Natural killer cell treated with Interleukin-12 subunit alpha and Interleukin-12 subunit beta and Interleukin-15 and Interleukin-18, amount 100 ng/mL, for 72 hours (primary cell): ENCODE measurements around the gene PDZD4. TPM values are rescaled to one million over a fixed set of nuclear protein-coding genes. Genes with fewer than 3 reads are reported as not detected.
A peak's percentile ranks its signal among the peaks of the same experiment; 100 is the strongest.

Experiments used
- ATAC-seq, 2 donors: fragments of 150-1000 bp; cut with Tn5 transposase in 1 of 2; sonication (Bioruptor Pico), chemical (Tn5 transposase) in 1 of 2; 2 replicates each; pipeline ENCODE4 v1.10.0; 2021
- DNase-seq: peaks from one replicate; pipeline ENCODE4 v3.0.0; 2022; ENCODE audit warnings: low spot score
- H3K27ac Mint-ChIP-seq, 2 donors: 1 replicate in 1 of 2; 2 replicates in 1 of 2; pipeline ENCODE4 v1.8.0; 2022; ENCODE audit warnings: mixed read lengths in 2 of 2, mild to moderate bottlenecking in 1 of 2, moderate library complexity in 1 of 2
- H3K27me3 Mint-ChIP-seq, 2 donors: 1 replicate in 1 of 2; 2 replicates in 1 of 2; pipeline ENCODE4 v1.8.0; 2022; ENCODE audit warnings: mixed read lengths in 2 of 2
- H3K36me3 Mint-ChIP-seq: one replicate; pipeline ENCODE4 v1.8.0; 2022; ENCODE audit warnings: mixed read lengths
- H3K4me1 Mint-ChIP-seq, 2 donors: 1 replicate in 1 of 2; 2 replicates in 1 of 2; pipeline ENCODE4 v1.8.0; 2022; ENCODE audit warnings: low read depth in 2 of 2, mixed read lengths in 2 of 2, mild to moderate bottlenecking in 1 of 2
- H3K4me3 Mint-ChIP-seq: one replicate; pipeline ENCODE4 v1.8.0; 2022; ENCODE audit warnings: mixed read lengths
- H3K9me3 Mint-ChIP-seq: 2 replicates; pipeline ENCODE4 v1.8.0; 2022; ENCODE audit warnings: mixed read lengths
- total RNA-seq, 2 donors: library from RNA; stranded (reverse); gene quantifications; one replicate each; pipeline ENCODE4 v1.2.3, GENCODE V29; 2022

Gene PDZD4
- total RNA-seq, 2 donors from 2014 or later, result 2.2 to 2.7 TPM

DNA sequence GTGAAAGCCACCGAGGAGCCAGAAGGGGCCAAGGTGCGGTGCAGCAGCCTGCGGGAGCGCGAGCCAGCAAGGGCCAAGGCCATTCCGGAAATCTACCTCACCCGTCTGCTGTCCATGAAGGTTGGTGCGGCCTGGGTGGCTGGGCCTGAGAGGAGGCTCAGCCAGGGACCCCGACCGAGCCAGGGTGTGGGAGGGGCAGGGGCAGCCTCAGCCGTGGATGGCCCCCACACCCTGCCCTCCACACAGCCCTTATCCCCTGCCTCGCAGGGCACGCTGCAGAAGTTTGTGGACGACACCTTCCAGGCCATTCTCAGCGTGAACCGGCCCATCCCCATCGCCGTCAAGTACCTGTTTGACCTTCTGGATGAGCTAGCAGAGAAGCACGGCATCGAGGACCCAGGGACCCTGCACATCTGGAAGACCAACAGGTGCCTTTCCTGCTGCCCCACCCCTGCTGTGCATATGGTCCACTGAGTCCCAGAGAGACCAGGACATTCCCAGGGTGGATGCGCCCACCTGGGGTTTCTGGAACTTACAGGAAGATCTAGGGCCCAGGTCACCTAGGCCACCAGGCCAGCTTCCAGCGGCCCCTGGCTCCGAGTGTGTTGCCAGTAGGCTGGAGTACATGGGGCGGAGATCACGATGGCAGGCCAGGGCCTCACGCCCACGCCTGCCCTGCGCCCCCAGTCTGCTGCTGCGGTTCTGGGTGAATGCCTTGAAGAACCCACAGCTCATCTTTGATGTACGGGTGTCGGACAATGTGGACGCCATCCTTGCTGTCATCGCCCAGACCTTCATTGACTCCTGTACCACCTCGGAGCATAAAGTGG is 52.9 kb downstream of the PDZD4 start:
- no peak overlapping the region for H3K27ac Mint-ChIP-seq
- peaks cover 0 to 8% of the 10 kb centered on the region in 2 donors for H3K27me3 Mint-ChIP-seq
- H3K9me3 Mint-ChIP-seq, result no peaks in the 10 kb centered on the region
- H3K36me3 Mint-ChIP-seq, result no peaks in the 10 kb centered on the region
- DNase-seq (peak; percentile 56), ATAC-seq (no peak)
- H3K4me3 Mint-ChIP-seq, result no peak overlapping the region
- peaks cover 0 to 10% of the 10 kb centered on the region in 2 donors for H3K4me1 Mint-ChIP-seq

DNA sequence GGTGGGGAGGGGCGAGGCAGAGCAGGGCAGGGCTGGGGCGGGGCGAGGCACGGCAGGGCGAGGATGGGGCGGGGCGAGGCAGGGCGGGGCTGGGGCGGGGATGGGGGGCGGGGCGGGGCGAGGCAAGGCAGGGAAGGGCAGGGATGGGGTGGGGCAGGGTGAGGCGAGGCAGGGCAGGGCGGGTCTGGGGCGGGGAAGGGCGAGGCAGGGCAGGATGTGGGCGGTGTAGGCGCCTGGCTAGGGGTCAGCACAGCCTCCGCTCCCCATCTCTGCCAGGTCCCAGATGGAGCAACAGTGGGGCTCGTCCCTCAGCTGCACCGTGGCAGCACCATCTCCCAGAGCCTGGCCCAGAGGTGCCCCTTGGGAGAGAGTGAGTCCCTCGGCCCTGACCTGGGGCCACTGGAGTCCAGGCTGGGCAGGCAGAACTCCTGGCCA is 53.7 kb downstream of the PDZD4 start:
- no peak for ATAC-seq
- no peak overlapping the region for H3K4me3 Mint-ChIP-seq
- no peaks in the 10 kb centered on the region for H3K9me3 Mint-ChIP-seq
- no peaks in the 10 kb centered on the region for H3K36me3 Mint-ChIP-seq
- H3K27me3 Mint-ChIP-seq, result peaks cover 0 to 8% of the 10 kb centered on the region in 2 donors
- no peak overlapping the region for H3K27ac Mint-ChIP-seq
- DNase-seq, result no peak
- peaks cover 0 to 10% of the 10 kb centered on the region in 2 donors for H3K4me1 Mint-ChIP-seq

DNA sequence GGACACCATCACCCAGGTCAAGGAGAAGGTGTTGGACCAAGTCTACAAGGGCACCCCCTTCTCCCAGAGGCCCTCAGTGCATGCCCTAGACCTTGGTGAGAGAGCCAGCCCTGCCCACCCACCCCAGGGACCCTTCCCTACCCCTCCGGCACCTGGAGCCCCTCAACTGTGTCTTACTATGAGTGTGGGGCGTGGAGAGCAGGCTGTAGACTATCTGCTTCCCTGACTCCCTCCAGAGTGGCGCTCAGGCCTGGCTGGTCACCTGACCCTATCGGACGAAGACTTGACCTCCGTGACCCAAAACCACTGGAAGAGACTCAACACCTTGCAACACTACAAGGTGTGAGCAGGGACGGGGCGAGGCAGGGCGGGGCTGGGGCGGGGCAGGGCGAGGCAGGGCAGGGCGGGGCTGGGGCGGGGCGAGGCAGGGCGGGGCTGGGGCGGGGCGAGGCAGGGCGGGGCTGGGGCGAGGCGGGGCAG is 54.2 kb downstream of the PDZD4 start:
- DNase-seq (peak; percentile 54), ATAC-seq (no peak)
- Mint-ChIP-seq H3K4me3 (no peak overlapping the region), H3K27ac (no peak overlapping the region), H3K36me3 (no peaks in the 10 kb centered on the region), H3K27me3 (peaks cover 0 to 8% of the 10 kb centered on the region in 2 donors), H3K9me3 (no peaks in the 10 kb centered on the region), H3K4me1 (peaks cover 0 to 7% of the 10 kb centered on the region in 2 donors)

DNA sequence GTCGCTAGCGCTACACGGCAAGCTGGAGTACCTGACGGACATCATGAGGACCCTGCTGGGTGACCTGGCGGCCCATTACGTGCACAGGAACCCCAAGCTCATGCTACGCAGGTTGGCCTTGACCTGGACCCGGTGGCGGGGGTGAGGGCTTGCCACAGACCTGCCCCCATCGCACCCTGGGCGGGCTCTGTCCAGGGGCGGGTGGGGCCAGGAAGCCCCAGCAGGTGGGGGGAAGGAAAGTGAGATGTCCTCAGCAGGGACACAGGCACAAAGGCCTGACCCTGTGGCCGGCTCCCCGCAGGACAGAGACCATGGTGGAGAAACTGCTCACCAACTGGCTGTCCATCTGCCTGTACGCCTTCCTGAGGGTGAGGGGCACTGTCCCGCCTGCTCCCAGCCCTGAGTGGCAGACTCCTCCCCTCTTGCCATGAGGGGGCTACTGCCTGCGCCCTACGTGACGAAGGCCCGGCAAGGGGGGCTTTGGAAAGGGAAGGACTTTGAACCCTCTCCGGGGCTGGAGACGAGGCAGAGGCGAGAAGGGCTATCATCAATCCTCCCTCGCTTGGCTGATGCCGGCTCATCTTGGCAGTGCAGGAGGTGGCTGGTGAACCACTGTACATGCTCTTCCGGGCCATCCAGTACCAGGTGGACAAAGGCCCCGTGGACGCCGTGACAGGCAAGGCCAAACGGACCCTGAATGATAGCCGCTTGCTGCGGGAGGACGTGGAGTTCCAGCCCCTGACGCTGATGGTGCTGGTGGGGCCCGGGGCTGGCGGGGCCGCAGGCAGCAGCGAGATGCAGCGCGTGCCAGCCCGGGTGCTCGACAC is 54.8 kb downstream of the PDZD4 start:
- DNase-seq (peak; percentile 49), ATAC-seq (no peak)
- H3K36me3 Mint-ChIP-seq, result no peaks in the 10 kb centered on the region
- no peak overlapping the region for H3K4me3 Mint-ChIP-seq
- peaks cover 0 to 8% of the 10 kb centered on the region in 2 donors for H3K27me3 Mint-ChIP-seq
- H3K9me3 Mint-ChIP-seq, result no peaks in the 10 kb centered on the region
- peaks cover 0 to 7% of the 10 kb centered on the region in 2 donors for H3K4me1 Mint-ChIP-seq
- H3K27ac Mint-ChIP-seq, result no peak overlapping the region

DNA sequence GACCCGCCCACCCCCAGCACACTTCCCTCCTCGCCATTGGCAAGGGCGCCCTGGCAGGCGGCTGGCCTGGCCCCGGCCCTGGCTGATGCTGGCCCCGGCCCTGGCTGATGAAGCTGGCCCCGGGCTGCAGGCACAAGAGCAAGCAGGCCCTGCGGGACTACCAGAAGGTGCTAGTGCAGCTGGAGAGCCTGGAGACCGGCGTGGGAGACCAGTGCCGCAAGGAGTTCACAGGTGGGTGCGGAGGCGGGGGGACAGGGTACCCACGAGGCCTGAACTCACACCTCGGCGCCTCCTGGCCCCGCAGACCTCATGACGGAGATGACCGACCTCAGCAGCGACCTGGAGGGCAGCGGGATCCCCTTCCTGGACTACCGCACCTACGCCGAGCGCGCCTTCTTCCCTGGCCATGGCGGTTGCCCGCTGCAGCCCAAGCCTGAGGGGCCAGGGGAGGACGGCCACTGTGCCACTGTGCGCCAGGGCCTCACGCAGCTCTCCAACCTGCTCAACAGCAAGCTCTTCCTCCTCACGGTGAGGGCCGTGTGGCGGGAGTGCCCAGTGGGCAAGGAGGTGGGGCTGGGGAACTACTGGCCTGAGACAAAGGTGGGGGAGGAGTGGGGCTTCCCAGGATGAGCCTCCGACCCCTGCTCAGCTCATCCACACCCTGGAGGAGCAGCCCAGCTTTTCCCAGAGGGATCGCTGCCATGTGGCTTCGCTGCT is 55.6 kb downstream of the PDZD4 start:
- Mint-ChIP-seq H3K36me3 (no peaks in the 10 kb centered on the region), H3K4me3 (no peak overlapping the region), H3K4me1 (peaks cover 0 to under 1% of the 10 kb centered on the region in 2 donors), H3K9me3 (no peaks in the 10 kb centered on the region), H3K27ac (no peak overlapping the region), H3K27me3 (peaks cover 0 to 2% of the 10 kb centered on the region in 2 donors)
- ATAC-seq (no peak), DNase-seq (peak; percentile 58)

DNA sequence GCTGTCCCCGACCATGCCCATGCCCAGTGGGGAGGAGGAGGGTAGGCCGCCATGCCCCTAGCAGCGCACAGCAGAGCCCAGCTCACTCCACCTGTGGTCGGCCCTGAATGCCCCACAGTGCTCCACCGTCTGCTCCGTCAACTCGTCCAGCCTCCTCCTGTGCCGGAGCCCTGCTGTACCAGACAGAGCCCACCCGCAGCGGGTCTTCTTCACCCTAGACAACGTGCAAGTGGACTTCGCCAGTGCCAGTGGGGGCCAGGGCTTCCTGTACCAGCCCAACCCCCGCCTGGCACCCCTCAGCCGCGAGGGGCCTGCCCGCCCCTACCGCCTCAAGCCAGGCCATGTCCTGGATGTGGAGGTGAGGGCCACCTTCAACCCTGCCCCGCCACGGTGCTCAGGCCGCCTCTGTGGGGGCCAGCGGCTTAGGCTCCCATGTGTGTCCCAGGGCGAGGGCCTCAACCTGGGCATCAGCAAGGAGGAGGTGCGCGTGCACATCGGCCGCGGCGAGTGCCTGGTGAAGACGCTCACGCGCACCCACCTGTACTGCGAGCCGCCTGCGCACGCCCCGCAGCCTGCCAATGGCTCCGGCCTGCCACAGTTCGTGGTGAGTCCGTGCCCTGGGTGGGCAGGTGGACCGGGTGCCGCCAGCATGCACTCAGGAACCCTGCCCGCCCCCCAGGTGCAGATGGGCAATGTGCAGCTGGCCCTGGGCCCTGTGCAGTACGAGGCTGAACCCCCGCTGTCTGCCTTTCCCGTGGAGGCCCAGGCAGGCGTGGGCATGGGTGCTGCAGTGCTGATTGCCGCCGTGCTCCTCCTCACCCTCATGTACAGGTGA is 56.4 kb downstream of the PDZD4 start:
- H3K4me1 Mint-ChIP-seq, result no peaks in the 10 kb centered on the region

DNA sequence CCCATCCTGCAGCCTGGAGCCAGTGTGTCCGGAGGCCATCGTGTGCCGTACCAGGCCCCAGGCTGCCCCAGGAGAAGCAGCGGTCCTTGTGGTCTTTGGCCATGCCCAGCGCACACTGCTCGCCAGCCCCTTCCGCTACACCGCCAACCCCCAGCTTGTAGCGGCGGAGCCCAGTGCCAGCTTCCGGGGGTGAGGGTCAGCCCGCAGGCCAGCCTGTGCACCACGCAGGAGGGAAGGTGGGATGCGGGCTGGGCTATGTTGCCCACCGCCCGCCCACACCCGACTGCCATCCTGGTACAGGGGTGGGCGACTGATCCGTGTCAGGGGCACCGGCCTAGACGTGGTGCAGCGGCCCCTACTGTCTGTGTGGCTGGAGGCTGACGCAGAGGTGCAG is 57.1 kb downstream of the PDZD4 start:
- peak; percentile 51 for DNase-seq
- Mint-ChIP-seq H3K9me3 (no peaks in the 10 kb centered on the region), H3K4me3 (no peak overlapping the region), H3K4me1 (peaks cover 0 to under 1% of the 10 kb centered on the region in 2 donors), H3K36me3 (no peaks in the 10 kb centered on the region), H3K27ac (no peak overlapping the region), H3K27me3 (no peaks in the 10 kb centered on the region)
- no peak for ATAC-seq

More for the DNA sequence above, 56.4 kb downstream of the PDZD4 start:
- Mint-ChIP-seq H3K4me3 (no peak overlapping the region), H3K9me3 (no peaks in the 10 kb centered on the region), H3K27me3 (no peaks in the 10 kb centered on the region), H3K27ac (no peak overlapping the region), H3K36me3 (no peaks in the 10 kb centered on the region)
- no peak for ATAC-seq
- DNase-seq, result peak; percentile 60

DNA sequence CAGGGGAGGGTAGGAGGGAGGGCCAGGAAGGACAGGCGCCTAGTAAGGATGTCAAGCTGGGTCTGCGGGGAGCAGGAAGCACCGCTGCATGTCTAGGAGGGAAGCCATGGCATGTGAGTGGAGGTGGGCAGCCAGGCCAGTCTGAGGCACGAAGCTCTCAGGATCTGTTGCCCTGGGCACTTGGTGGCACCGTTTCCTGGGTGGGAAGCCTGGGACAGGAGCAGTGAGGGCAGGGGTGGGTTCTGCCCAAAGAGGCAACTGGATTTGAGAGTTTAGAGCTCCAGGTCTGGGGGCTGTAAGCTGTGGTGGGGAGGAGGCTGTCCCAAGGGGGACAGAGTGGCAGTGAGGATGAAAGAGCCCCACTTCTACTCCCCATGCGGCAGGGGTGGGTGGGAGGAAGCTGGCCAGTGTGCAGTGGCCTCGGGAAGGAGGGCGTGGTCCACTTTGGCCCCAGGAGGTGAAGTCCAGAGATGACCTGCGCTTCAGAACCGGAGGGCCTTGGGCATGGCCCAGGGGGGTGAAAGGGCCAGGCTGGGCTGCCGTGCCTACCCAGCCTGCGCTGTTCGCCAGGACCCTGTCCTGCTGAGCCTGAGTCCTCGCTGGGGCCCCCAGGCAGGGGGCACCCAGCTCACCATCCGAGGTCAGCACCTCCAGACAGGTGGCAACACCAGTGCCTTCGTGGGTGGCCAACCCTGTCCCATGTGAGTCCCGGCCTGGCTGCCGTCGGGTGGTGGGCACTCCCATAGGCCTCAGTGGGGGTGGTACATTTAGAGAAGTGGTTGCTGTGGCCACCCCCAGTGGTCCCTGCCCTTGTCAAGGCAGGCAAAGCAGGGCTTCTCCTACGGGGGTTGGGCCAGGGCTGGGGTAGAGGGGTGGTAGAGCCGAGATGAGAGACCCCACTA is 57.8 kb downstream of the PDZD4 start:
- ATAC-seq (no peak), DNase-seq (no peak)
- Mint-ChIP-seq H3K4me1 (peaks cover 0 to 2% of the 10 kb centered on the region in 2 donors), H3K4me3 (no peak overlapping the region), H3K27ac (no peak overlapping the region), H3K36me3 (no peaks in the 10 kb centered on the region), H3K9me3 (no peaks in the 10 kb centered on the region), H3K27me3 (no peaks in the 10 kb centered on the region)

DNA sequence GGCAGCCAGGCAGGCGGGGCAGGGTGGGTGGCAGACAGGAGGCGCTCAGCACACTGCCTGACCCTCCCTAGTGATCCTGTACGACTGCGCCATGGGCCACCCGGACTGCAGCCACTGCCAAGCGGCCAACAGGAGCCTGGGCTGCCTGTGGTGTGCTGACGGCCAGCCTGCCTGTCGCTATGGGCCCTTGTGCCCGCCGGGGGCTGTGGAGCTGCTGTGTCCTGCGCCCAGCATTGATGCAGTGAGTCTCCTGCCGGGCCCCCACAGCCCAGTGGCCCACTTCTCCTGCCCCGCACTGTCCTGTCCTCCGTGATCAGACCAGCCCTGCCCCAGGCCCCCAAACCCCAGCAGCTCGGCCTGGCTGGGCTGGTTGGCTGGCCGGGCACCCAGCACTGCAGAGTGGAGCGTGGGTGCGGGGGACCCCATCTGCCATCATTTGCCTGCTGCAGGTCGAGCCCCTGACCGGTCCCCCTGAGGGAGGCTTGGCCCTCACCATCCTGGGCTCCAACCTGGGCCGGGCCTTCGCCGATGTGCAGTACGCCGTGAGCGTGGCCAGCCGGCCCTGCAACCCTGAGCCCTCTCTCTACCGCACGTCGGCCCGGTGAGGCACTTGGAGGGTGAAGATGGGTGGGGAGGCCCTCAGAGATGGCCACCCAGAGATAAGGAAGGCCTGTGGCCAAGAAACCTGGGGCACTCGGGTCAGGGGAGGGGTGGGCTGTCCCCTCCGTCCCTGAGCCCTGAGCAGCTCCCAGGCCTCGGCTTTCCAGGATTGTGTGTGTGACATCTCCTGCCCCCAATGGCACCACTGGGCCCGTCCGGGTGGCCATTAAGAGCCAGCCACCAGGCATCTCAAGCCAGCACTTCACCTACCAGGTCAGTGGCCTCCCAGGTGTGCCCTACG is 58.7 kb downstream of the PDZD4 start:
- Mint-ChIP-seq H3K9me3 (no peaks in the 10 kb centered on the region), H3K27me3 (peaks cover 0 to under 1% of the 10 kb centered on the region in 2 donors), H3K4me1 (peaks cover 0 to 2% of the 10 kb centered on the region in 2 donors), H3K27ac (no peak overlapping the region), H3K36me3 (no peaks in the 10 kb centered on the region), H3K4me3 (no peak overlapping the region)
- ATAC-seq, result no peak
- peak; percentile 60 for DNase-seq

DNA sequence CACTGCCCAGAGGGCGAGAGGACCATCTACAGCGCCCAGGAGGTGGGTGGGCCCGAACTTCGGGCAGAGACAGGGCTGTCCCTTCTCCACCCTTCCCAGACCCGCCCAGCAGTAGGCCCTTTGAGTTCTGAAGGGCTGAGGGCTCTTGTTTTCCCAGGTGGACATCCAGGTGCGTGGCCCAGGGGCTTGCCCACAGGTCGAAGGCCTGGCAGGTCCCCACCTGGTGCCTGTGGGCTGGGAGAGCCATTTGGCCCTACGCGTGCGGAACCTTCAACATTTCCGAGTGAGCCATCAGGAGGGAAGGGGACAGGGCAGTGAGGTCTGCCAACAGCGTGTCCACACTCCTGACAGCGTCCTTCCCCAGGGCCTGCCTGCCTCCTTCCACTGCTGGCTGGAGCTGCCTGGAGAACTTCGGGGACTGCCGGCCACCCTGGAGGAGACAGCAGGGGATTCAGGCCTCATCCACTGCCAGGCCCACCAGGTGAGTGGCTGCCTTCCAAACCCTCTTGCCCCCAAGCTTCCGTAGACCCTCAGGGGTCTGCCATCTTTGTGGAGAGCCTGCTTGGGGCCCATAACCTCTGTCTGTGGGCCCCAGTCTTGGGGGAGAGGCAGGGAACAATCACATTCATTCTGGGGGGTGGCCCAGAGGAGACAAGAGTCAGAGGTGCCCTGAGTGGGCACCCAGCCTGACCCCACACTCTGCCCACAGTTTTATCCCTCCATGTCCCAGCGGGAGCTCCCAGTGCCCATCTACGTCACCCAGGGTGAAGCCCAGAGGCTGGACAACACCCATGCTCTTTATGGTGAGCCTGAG is 59.5 kb downstream of the PDZD4 start:
- H3K4me1 Mint-ChIP-seq, result peaks cover 0 to 5% of the 10 kb centered on the region in 2 donors
- DNase-seq, result peak; percentile 51
- H3K36me3 Mint-ChIP-seq, result no peaks in the 10 kb centered on the region
- H3K27ac Mint-ChIP-seq, result no peak overlapping the region
- ATAC-seq, result no peak
- peaks cover 0 to 4% of the 10 kb centered on the region in 2 donors for H3K27me3 Mint-ChIP-seq
- no peaks in the 10 kb centered on the region for H3K9me3 Mint-ChIP-seq
- no peak overlapping the region for H3K4me3 Mint-ChIP-seq
